Dermis microvascular lymphatic vessel endothelial cell (primary cell): ENCODE data around the gene CLASP1. TPM values are rescaled to one million over a fixed set of nuclear protein-coding genes. Genes with fewer than 3 reads are reported as not detected.

ENCODE experiments used
- DNase-seq, 2 donors: peaks; one replicate each; pipeline versions ENCODE4 v3.0.0 to v3.0.0-alpha.2; 2010; ENCODE audit warnings: low read depth in 2 of 2
- total RNA-seq: library from RNA; depleted of rRNA; stranded (reverse); fragments of >200 nt; gene quantifications from 2 replicates; pipeline ENCODE4 v1.2.1, GENCODE V29; 2014

The CLASP1 gene
- total RNA-seq, 1 donor from 2014 or later: 28.4 TPM

DNA sequence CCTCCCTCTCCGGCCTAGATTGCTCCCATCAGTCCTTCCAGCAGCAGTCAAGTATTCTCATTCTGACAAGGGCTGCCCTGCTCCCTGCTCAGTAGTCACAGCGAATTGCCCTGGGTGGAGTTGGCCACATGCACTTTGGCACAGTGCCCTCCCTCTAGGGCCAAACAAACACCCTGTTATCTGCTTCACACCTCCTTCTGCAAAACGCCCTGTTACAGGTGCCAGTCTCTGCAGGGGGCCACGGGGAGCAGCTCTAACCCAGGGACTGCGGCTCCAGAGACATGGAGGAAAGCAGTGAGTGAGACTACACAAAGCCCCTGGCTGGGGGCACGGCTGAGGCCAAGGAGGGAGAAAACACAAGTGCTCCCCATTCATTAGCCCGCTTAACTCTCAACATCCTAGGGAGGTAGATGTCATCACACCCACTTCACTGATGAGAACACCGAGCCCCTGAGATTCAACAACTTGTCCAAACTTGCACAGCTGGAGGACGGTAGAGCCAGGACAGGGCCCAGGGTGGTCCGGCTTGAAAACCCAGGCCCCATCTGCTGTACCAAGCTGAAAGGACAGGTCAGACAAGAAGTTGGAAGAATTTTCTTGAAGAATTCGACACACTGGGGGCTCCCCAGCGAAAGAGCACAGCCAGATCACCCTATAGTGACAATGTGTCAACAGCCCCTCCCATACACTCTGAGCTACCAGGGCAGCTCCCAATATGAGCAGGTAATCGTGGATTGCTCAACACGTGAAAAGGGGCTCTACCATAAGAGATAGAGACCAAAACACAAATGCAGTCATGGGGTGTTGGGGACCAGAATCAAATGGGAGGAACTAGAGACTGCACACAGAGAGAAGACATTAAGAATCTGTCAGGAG lies 355.6 kb downstream of the CLASP1 start:
- no peak for DNase-seq

DNA sequence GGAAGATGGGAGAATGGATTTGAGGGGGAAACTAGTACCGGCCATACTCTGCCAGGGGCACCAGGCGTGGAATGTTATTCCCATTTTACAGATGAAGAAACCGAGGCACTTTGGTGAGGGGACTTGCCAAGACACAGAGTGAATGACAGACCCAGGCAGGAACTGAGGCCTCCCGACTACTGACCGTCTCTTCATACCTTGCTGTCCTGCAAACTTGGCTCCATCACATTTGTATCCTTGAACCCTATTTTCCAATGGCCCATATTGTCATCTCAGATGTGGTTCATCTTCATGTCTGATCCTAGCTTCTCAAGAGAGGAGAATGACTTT lies 358.0 kb downstream of the CLASP1 start:
- DNase-seq: no peak

DNA sequence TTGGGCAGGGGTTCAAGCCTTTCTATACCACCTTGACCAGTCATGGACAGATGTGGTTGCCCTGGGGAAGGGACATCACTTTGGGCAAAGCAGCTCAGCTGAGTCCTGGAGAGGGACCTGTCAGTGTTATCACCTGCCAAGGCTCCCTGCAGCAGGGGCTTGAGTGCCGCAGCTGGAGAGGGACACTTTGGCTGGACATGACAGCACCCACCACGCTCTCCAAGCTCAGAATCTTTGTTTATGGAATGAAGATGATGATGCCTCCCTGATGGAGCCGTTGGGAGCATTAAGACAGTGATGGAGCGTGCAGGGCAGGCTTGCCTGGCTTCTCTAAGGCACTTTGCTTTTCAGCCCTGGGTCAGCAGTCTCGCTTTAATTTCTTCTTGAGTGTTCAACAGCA lies 360.0 kb downstream of the CLASP1 start:
- no peak for DNase-seq

DNA sequence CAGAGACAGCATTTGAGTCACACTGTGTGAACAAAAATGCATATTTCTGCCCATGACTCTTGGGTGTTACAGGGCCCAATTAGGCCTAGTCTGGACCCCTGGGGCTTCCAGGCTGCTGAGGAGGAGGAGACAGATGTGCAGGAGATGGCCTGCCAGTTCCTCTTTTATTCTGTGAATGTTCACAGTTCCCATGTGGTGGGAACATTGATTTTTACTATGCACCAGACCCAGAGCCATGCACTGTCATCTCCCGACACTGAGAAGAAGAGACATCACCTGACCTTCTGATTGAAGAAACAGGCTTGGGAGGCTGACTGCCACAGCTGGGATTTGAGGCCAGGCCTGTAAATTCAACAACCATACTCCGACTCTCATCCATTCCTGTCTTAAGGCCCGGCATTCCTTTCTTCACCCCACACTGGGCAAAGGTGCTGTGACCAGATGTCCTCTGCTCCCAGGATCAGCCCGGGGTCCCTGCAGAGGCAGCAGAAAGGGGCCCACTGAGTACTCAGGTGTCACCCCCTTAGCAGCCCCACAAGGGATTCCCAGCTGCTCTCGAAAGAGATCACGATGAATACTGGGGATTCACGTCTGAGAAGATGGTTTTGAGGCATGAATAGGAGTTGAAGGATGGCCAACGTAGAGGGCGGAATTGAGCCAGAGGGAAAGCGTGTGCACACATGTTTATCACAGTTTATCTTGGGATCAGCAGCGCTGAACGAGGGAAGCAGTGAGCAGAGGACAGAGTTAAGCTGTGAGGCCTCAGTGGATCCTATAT lies 360.6 kb downstream of the CLASP1 start:
- DNase-seq: no peak

- DNase-seq: no peak
Observed at GRCh38 chr2:121287956-121288355, 361.3 kb downstream of the CLASP1 start.

Other genes starting within 250 kb of the CLASP1 start
- not detected in 2 replicates for gene RNU4ATAC, start 118.6 kb downstream of the CLASP1 start, total RNA-seq
- gene NIFK, start 87.4 kb upstream of the CLASP1 start, total RNA-seq: 26.4 and 34.1 TPM in 2 replicates
- 88.8 and 91.5 TPM in 2 replicates for gene TSN, start 106.2 kb upstream of the CLASP1 start, total RNA-seq